ENCODE data around the gene RERE. TPM values are rescaled to one million over a fixed set of nuclear protein-coding genes. Genes with fewer than 3 reads are reported as not detected.

RERE gene
- total and polyA plus RNA-seq, 2 experiments from 2014 or later: 148 to 170 TPM

GRCh38 chr1:8551613-8552489 is 265.6 kb downstream of the RERE start:
- DNase-seq (ENCODE audit: low spot score): no peak
- Histone ChIP-seq H3K4me3 (no peak overlapping the region), H3F3A (replicated peaks; ENCODE audit: low read depth) (no peaks in the 10 kb centered on the region), H3K79me2 (replicated peaks; ENCODE audit: insufficient read depth) (peaks cover 92% of the 10 kb centered on the region), H3K27me3 (ENCODE audit: insufficient read depth) (no peaks in the 10 kb centered on the region), H3K27ac (ENCODE audit: low read depth) (no peak overlapping the region), H3K4me2 (no peak overlapping the region), H2AFZ (no peak overlapping the region), H3K36me3 (ENCODE audit: insufficient read depth) (no peaks in the 10 kb centered on the region), H3K9me2 (ENCODE audit: insufficient read depth) (no peaks in the 10 kb centered on the region), H4K20me1 (replicated peaks; ENCODE audit: insufficient read depth) (peaks cover 15% of the 10 kb centered on the region; the same call in 1 of the 2 replicates), H3K4me1 (ENCODE audit: insufficient read depth) (no peaks in the 10 kb centered on the region)
- H3K36me3 Mint-ChIP-seq (ENCODE audit: low read depth): peaks cover 28% of the 10 kb centered on the region
- peaks cover 8% of the 10 kb centered on the region for H3K27me3 Mint-ChIP-seq (ENCODE audit: insufficient read depth, low read depth, poor library complexity)
- H3K9me3 Mint-ChIP-seq: no peaks in the 10 kb centered on the region
- peak; percentile 68 for ATAC-seq
- TF ChIP-seq EZH2phosphoT487 (IDR thresholded peaks at IDR 0.05; ENCODE audit: unreplicated experiment) (no peak), REST (IDR thresholded peaks at IDR 0.05; ENCODE audit: unreplicated experiment) (no peak), NANOG (IDR thresholded peaks at IDR 0.05; ENCODE audit: borderline replicate concordance) (no peak), ZNF114 (CRISPR knock-in tag; IDR thresholded peaks at IDR 0.05) (no peak), ETS1 (IDR thresholded peaks at IDR 0.05) (no peak), CREB1 (CRISPR knock-in tag; IDR thresholded peaks at IDR 0.05; ENCODE audit: low read depth) (no peak), POLR2AphosphoS5 (IDR thresholded peaks at IDR 0.05; ENCODE audit: low read depth) (no peak), CTCF (conservative IDR thresholded peaks at IDR 0.05; ENCODE audit: low read depth in 2 of 2) (no peak), EZH2 (IDR thresholded peaks at IDR 0.05; ENCODE audit: low read depth, unreplicated experiment) (no peak), ZNF462 (CRISPR knock-in tag; IDR thresholded peaks at IDR 0.05) (no peak), STAT1 (IDR thresholded peaks at IDR 0.05; ENCODE audit: unreplicated experiment) (no peak), JUNB (IDR thresholded peaks at IDR 0.05; ENCODE audit: unreplicated experiment) (no peak), ZNF331 (CRISPR knock-in tag; IDR thresholded peaks at IDR 0.05; ENCODE audit: low read depth) (no peak)
- peaks cover 18% of the 10 kb centered on the region for H3K4me1 Mint-ChIP-seq
- no peak overlapping the region for H3K4me3 Mint-ChIP-seq
- no peak overlapping the region for H3K27ac Mint-ChIP-seq
